Panc1 (cell line): ENCODE data around the gene OTOG.

Source experiments
- POLR2AphosphoS5 ChIP-seq: IDR thresholded peaks from 2 replicates; pipeline ENCODE4 v1.6.1; 2012; ENCODE audit warnings: mild to moderate bottlenecking, low read depth, low read length, moderate library complexity
- TF ChIP-seq, protein P1 (sequence below): fragments of 450-650 bp; IDR thresholded peaks from 2 replicates; pipeline ENCODE4 v1.5.1; 2017; ENCODE audit warnings: mild to moderate bottlenecking

DNA sequence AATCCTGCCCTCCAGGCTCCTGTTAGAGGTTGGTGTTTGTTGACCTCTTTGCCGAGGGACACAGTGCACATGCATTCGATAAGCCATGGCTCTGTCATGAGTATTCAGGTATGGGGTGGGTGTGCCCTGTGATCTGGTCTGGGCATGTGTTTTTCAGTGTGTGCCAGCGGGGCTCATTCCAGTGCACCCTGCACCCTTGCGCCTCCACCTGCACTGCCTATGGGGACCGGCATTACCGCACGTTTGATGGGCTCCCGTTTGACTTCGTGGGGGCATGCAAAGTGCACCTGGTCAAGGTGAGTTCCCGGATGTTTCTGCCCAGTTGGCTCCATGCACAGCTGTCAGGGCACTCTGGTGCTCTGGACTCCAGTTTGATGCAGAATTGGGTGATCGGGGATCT is 44.2 kb downstream of the OTOG start:
- TF ChIP-seq, protein P1, sequence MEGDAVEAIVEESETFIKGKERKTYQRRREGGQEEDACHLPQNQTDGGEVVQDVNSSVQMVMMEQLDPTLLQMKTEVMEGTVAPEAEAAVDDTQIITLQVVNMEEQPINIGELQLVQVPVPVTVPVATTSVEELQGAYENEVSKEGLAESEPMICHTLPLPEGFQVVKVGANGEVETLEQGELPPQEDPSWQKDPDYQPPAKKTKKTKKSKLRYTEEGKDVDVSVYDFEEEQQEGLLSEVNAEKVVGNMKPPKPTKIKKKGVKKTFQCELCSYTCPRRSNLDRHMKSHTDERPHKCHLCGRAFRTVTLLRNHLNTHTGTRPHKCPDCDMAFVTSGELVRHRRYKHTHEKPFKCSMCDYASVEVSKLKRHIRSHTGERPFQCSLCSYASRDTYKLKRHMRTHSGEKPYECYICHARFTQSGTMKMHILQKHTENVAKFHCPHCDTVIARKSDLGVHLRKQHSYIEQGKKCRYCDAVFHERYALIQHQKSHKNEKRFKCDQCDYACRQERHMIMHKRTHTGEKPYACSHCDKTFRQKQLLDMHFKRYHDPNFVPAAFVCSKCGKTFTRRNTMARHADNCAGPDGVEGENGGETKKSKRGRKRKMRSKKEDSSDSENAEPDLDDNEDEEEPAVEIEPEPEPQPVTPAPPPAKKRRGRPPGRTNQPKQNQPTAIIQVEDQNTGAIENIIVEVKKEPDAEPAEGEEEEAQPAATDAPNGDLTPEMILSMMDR, result no peak
- TF ChIP-seq POLR2AphosphoS5, result no peak
